HG03045 (cell line): ENCODE measurements around the gene STIP1.

Experiments used
- ATAC-seq: cut with Tn5 transposase; IDR thresholded peaks from one replicate; pipeline ENCODE4 v1.9.1; 2021; ENCODE audit warnings: mild to moderate bottlenecking, moderate library complexity; ENCODE audit not compliant: unreplicated experiment

The STIP1 gene

GRCh38 chr11:64248578-64248977 is 62.6 kb downstream of the STIP1 start:
- no peak for ATAC-seq

DNA sequence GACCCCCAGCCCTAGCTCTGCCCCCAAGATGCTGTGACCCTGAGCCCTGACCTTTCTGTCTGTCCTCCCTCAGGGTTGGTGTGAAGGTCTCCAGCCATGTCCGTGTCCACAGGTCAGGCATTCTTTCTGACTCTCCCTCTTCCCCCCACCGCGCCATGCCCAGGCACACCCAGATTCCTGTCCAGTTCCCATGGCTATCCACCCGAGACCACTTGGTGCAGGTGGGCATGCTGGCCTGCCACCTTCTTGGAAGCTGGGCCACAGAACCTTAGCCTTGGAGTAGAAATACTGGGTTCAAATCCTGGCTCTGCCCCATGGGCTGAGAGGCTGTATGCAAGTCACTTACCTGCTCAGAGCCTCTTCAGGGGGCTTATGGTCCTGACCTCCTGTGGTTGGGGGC is 63.1 kb downstream of the STIP1 start:
- no peak for ATAC-seq

DNA sequence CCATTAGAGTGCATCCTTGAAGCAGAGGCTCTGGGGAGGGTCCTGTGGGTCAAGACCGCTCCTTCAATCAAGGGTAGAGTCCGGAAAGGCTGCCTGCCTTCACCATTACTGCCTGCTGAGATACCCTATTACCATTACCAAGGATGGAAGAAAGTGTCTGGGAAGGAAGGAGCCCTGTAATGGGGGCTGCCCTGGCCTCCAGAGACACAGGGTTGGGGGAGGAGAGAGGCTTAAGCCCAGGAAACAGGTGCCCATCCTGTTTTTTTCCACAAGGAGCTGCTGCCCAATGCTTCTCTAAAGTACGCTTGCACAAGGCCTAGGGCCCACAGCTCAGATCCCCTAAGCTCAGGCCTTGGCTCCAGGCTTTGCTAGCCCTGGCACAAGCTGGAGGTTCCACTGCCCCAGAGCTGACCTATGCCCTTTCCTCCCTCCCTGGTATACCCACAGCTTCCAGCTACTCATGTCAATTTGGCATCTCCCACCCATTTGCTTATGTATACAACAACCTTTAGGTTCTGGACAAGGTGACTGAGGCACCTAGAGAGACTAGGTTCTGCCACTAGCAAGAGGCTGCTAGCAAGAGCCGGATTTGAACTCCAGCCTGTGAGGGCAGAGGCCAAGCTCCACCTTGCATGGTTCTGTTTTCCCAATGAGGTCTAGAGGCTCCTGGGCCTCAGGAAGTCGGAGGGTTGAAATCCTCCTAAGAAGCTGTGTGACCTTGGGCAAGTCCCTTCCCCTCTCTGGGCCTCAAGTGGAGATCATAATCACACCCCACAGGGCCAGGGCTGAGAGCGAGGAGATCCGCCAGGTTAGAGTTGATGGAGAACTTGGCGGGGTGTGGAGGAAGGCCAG is 63.8 kb downstream of the STIP1 start:
- no peak for ATAC-seq

- ATAC-seq: no peak
These were observed 64.5 kb downstream of the STIP1 start for GRCh38 chr11:64250415-64251015.

DNA sequence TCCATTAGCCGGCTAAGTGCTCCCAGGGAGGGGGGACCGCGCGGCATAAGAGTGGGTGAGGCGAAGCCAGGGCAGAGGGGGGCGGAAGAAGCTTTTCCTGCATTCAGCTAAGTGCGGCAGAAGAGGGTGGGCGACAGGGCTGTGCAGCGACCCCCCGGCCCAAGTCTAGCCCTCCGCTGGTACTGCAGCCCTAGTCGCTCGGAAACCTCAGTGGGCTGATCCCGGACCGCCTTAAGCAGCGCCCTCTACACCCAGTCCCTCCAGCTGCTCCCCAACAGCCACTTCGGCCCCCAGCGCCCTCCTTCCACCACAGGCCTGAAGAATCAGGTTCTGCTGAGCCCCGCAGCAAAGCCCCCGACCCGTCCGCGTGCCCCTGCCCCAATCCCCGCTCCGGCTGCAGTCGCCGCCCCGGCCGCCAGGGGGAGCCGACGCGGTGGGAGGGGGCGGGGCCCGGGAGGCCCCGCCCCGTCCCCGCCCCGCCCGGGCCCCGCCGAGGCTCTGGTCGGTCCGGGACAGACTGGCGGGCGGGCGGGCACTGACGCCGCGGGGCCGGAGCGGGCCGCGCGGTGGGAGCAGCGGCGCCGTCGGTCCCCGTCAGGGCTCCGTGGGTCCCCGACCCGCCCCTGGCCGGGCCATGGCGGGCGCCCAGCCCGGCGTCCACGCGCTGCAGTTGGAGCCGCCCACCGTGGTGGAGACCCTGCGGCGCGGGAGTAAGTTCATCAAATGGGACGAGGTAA is 65.2 kb downstream of the STIP1 start, which contains the start of gene PLCB3:
PLCB3 (plus strand) TSS at position 515 of the 737 bp plus-strand sequence; CDS start at position 635, 120 bp downstream.
- ATAC-seq: peak; percentile 44

DNA sequence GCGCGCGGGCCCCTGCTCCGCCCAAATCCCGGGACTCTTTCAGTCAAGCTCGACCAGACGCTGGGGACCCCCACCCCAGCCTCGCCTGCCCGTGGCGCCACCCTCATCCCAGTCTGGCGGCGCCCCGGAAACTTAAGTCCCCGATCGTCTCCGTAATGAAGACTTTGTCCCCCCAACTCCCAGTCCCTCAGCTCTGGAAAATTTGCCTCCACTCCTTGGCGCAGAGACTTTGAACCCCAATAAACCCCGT is 65.7 kb downstream of the STIP1 start:
- no peak for ATAC-seq

DNA sequence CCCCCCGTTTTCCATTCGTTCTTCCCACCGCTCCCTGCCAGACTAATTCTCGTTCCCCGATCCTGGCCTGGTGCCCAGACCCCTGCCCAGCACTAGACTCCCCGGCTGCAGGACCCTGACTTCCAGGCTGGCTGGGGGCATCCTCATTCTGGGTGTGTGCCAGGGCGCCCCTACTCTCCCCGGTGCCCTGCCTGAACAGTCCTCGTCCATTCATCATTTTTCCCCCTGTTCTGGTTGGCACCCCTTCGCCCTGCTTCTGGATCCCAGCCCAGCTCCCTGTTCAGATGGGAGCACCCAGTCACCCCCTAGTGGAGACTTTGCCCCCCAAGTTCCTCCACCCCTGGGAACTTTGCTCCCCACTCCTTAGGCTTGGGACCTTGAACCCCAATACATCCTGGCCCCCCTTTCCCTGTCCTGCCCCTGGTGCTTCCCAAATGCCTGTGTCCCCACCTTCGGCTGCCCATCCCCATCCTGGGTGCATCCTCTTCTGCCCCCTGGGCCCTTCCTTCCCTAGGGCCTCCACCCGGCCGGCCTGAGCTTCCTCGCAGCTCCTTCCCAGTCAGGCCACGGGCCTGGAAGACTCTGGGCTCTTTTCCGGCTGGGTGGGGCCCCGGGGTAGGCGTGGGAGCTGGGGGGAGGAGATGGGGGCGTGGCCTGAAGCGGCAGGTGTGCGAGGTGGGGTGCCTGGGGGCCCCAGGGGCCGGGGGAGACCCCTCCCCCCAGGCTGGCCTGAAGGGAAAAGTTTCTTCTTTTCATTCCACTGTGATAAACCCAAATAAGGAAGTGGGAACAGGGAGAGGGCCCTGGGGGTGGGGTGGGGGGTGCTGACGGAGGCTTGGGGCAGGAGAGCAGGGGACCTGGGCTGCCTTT is 66.3 kb downstream of the STIP1 start:
- no peak for ATAC-seq

- no peak for ATAC-seq
These were observed 67.1 kb downstream of the STIP1 start for GRCh38 chr11:64253043-64253442.

- ATAC-seq: no peak
These were observed 67.5 kb downstream of the STIP1 start for GRCh38 chr11:64253481-64253880.
